Trophoblast cell (in vitro differentiated cells and primary cell): ENCODE data around the gene NUB1.

Experiments
- DNase-seq, 2 donors: peaks; one replicate each; pipeline ENCODE4 v3.0.0-alpha.2; 2016
- H2AFZ ChIP-seq: 2 replicates; pipeline ENCODE4 v1.6.1; 2013; ENCODE audit warnings: low read length, moderate library complexity, mild to moderate bottlenecking; ENCODE audit not compliant: insufficient read depth, poor library complexity
- H2AK5ac ChIP-seq: 2 replicates; pipeline ENCODE4 v1.6.1; 2013; ENCODE audit warnings: mild to moderate bottlenecking, low read length
- H2BK120ac ChIP-seq: 2 replicates; pipeline ENCODE4 v1.6.1; 2013; ENCODE audit warnings: low read length, mild to moderate bottlenecking, moderate library complexity; ENCODE audit not compliant: insufficient read depth, poor library complexity
- H2BK12ac ChIP-seq: 2 replicates; pipeline ENCODE4 v1.6.1; 2013; ENCODE audit warnings: mild to moderate bottlenecking, low read length, moderate library complexity
- H2BK5ac ChIP-seq: 2 replicates; pipeline ENCODE4 v1.6.1; 2013; ENCODE audit warnings: low read length, low read depth, moderate library complexity, mild to moderate bottlenecking; ENCODE audit not compliant: poor library complexity
- H3K14ac ChIP-seq: 2 replicates; pipeline ENCODE4 v1.6.1; 2013; ENCODE audit warnings: mild to moderate bottlenecking, low read length
- H3K18ac ChIP-seq: 2 replicates; pipeline ENCODE4 v1.6.1; 2013; ENCODE audit warnings: mild to moderate bottlenecking, low read length
- H3K23ac ChIP-seq: 2 replicates; pipeline ENCODE4 v1.6.1; 2013; ENCODE audit warnings: low read length
- H3K27ac ChIP-seq: 2 replicates; pipeline ENCODE4 v1.5.1; 2013; ENCODE audit warnings: low read depth, mild to moderate bottlenecking, inconsistent platforms, low read length, moderate library complexity
- H3K27me3 ChIP-seq: 2 replicates; pipeline ENCODE4 v1.6.1; 2013; ENCODE audit warnings: inconsistent platforms, mild to moderate bottlenecking, low read length, moderate library complexity; ENCODE audit not compliant: insufficient read depth
- H3K36me3 ChIP-seq, 2 experiments: 1 replicate in 1 of 2; 2 replicates in 1 of 2; pipeline ENCODE4 v1.6.1; 2013; ENCODE audit warnings: low read length in 2 of 2, mild to moderate bottlenecking in 2 of 2, moderate library complexity in 1 of 2; ENCODE audit not compliant: insufficient read depth in 2 of 2, control insufficient read depth in 1 of 2
- H3K4ac ChIP-seq: 2 replicates; pipeline ENCODE4 v1.6.1; 2013; ENCODE audit warnings: low read depth, mild to moderate bottlenecking, low read length, moderate library complexity
- H3K4me1 ChIP-seq, 2 experiments: 1 replicate in 1 of 2; 2 replicates in 1 of 2; pipeline ENCODE4 v1.6.1; 2013; ENCODE audit warnings: low read length in 2 of 2, mild to moderate bottlenecking in 2 of 2, moderate library complexity in 1 of 2; ENCODE audit not compliant: insufficient read depth in 2 of 2, control insufficient read depth in 1 of 2
- H3K4me2 ChIP-seq: 2 replicates; pipeline ENCODE4 v1.6.1; 2013; ENCODE audit warnings: inconsistent platforms, mild to moderate bottlenecking, low read length, moderate library complexity
- H3K4me3 ChIP-seq: 2 replicates; pipeline ENCODE4 v1.5.1; 2013; ENCODE audit warnings: mild to moderate bottlenecking, low read depth, low read length, inconsistent platforms
- H3K79me1 ChIP-seq: one replicate; pipeline ENCODE4 v1.6.1; 2013; ENCODE audit warnings: low read length
- H3K79me2 ChIP-seq: 2 replicates; pipeline ENCODE4 v1.6.1; 2013; ENCODE audit warnings: low read length, mild to moderate bottlenecking; ENCODE audit not compliant: control insufficient read depth, insufficient read depth, poor library complexity
- H3K9ac ChIP-seq: 2 replicates; pipeline ENCODE4 v1.6.1; 2013; ENCODE audit warnings: mild to moderate bottlenecking, low read length
- H3K9me3 ChIP-seq: 2 replicates; pipeline ENCODE4 v1.6.1; 2013; ENCODE audit warnings: low read depth, mild to moderate bottlenecking, control low read depth, inconsistent platforms, low read length; ENCODE audit not compliant: insufficient read depth
- H4K12ac ChIP-seq: 2 replicates; pipeline ENCODE4 v1.6.1; 2013; ENCODE audit warnings: low read depth, mild to moderate bottlenecking, low read length, moderate library complexity
- H4K8ac ChIP-seq: 2 replicates; pipeline ENCODE4 v1.6.1; 2013; ENCODE audit warnings: low read depth, mild to moderate bottlenecking, low read length, moderate library complexity
- H4K91ac ChIP-seq: one replicate; pipeline ENCODE4 v1.6.1; 2013; ENCODE audit warnings: low read depth, mild to moderate bottlenecking, low read length, moderate library complexity
- WGBS: extraction: QIAGEN DNeasy Blood & Tissue Kit; methylation state at CpG from one replicate; pipeline ENCODE4 v1.1.7; 2013; ENCODE audit warnings: missing lambda C conversion rate; ENCODE audit not compliant: insufficient read length, insufficient coverage; ENCODE audit errors: extremely low coverage; 5-methylcytosine and 5-hydroxymethylcytosine counted together

The NUB1 gene

DNA sequence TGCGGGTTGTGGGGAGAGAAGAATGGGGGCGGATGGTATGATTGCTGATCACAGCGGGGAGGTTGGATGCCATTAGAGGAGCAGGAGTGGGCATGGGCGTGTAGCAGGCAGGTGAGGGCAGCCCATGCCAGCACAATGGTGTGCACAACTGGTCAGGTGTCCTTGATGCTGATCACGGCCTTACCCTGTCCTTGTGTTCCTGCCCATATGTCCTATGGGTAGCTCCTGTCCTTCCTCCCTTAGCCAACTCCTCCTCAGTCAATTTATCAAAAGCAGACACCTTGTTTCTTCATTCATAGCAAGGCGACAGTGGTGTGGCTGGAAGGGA is 37.5 kb downstream of the NUB1 start:
- Histone ChIP-seq H3K79me2 (no peaks in the 10 kb centered on the region), H3K27me3 (peaks cover 10% of the 10 kb centered on the region), H3K4me3 (no peak overlapping the region), H3K4ac (no peak overlapping the region), H4K91ac (no peak overlapping the region), H2BK5ac (no peak overlapping the region), H3K9ac (no peak overlapping the region), H2AFZ (no peak overlapping the region), H2AK5ac (no peak overlapping the region), H3K79me1 (no peaks in the 10 kb centered on the region), H2BK120ac (no peak overlapping the region), H4K12ac (no peak overlapping the region), H3K27ac (no peak overlapping the region), H3K9me3 (no peaks in the 10 kb centered on the region), H3K14ac (no peak overlapping the region), H2BK12ac (no peak overlapping the region), H3K18ac (no peak overlapping the region), H3K4me2 (no peak overlapping the region), H3K36me3 (peaks cover 30 to 31% of the 10 kb centered on the region in 2 experiments), H3K4me1 (peaks cover 9 to 11% of the 10 kb centered on the region in 2 experiments), H4K8ac (no peak overlapping the region), H3K23ac (no peak overlapping the region)
- WGBS, result no CpG with 5 or more reads among the region's 6 CpGs
- no peak for DNase-seq

DNA sequence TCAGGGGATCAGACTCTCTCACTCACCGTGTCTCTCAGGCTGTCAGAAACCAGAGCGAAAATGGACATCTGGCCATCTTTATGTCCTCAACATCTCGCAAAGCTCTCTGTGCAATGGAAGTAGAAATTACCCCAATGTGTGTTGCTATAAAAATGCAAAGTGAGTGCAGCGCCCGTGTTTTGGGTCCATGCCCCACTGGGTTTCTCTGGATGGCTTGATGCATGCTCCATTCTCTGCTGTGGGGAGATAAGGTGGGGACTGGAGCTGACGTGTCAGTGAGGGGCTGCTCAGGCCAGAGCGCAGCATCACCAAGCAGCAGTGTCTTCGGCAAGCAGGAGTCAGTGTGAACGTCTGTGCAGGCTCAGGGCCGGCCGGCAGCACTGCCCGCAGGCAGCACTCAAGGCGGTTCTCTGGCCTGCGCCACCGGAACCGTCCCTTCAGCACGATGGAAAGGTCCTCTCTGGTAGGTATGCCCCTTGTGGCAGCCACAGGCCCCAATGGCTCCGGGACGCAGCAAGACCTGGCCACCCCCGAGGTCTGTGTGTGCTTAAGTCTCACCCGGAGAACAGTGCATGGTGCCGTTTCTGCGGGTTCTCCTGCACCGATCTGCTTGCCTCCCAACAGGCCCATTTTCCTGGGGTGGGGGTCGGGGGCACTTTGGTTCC is 38.1 kb downstream of the NUB1 start:
- no peak overlapping the region for H3K18ac ChIP-seq
- no peak overlapping the region for H2BK120ac ChIP-seq
- no peak overlapping the region for H2AFZ ChIP-seq
- H3K79me1 ChIP-seq, result no peaks in the 10 kb centered on the region
- H3K4me2 ChIP-seq, result no peak overlapping the region
- no peak overlapping the region for H4K12ac ChIP-seq
- no peak overlapping the region for H4K91ac ChIP-seq
- peaks cover 9 to 11% of the 10 kb centered on the region in 2 experiments for H3K4me1 ChIP-seq
- H3K27me3 ChIP-seq, result peaks cover 10% of the 10 kb centered on the region
- no peak overlapping the region for H3K9ac ChIP-seq
- peak in 1 of 2 donors; percentile 5 for DNase-seq
- H2AK5ac ChIP-seq, result no peak overlapping the region
- no peak overlapping the region for H3K4ac ChIP-seq
- no peak overlapping the region for H3K4me3 ChIP-seq
- H3K79me2 ChIP-seq, result no peaks in the 10 kb centered on the region
- WGBS, result no CpG with 5 or more reads among the region's 25 CpGs
- peaks cover 28 to 29% of the 10 kb centered on the region in 2 experiments for H3K36me3 ChIP-seq
- H3K9me3 ChIP-seq, result no peaks in the 10 kb centered on the region
- H3K27ac ChIP-seq, result no peak overlapping the region
- no peak overlapping the region for H4K8ac ChIP-seq
- no peak overlapping the region for H3K23ac ChIP-seq
- no peak overlapping the region for H2BK5ac ChIP-seq
- H3K14ac ChIP-seq, result no peak overlapping the region
- no peak overlapping the region for H2BK12ac ChIP-seq

DNA sequence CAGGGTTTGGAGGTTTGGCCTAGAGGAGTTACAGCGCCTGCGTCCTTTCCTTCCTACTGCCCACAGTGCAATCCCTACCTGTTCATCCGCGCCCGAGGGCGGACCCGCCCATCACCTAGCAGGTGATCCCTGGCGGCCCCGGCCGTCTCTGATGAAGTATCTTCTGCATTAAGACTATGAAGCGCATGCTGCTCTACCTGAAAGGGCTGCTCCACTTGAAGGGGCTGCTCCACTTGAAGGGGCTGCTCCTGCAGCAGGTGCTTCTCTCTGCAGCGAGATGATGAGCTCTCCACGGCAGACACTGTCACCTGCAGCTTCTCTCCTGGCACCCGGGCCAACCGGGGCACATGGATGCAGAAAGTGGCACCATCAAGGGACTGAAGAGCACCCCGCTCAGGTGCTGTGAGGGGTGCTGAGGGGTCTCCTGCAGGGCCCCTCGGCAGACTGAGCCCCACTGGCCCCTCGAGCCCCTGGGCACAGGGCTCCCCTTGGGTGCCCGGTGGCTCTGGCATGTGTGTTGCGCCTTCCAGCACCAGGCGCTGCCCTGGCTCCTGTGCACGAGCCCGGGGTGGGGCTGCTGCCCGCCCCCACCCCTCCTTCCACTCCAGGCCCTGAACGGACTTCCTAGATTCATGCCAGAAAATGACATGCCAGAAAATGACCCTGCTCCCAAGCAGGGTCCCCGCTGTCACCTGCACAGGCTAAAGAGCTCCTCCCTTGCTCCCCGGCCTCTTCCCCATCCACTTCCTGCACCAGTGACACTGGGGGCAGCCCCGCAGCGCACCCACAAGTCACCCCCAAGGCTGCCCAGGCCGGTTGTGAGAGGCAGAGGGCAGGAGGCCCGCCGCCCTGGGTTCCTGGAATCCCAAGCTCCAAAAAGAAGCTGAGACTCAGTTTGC is 38.8 kb downstream of the NUB1 start:
- Histone ChIP-seq H4K91ac (no peak overlapping the region), H3K23ac (no peak overlapping the region), H3K18ac (no peak overlapping the region), H3K14ac (no peak overlapping the region), H3K4me3 (no peak overlapping the region), H4K8ac (no peak overlapping the region), H3K27ac (no peak overlapping the region), H3K4me1 (peaks cover 9 to 11% of the 10 kb centered on the region in 2 experiments), H3K27me3 (peaks cover 10% of the 10 kb centered on the region), H3K4ac (no peak overlapping the region), H2AK5ac (no peak overlapping the region), H3K4me2 (no peak overlapping the region), H3K79me1 (no peaks in the 10 kb centered on the region), H3K9me3 (peaks cover 2% of the 10 kb centered on the region), H2BK12ac (no peak overlapping the region), H4K12ac (no peak overlapping the region), H2AFZ (no peak overlapping the region), H3K79me2 (no peaks in the 10 kb centered on the region), H2BK5ac (no peak overlapping the region), H3K36me3 (peaks cover 27 to 29% of the 10 kb centered on the region in 2 experiments), H3K9ac (no peak overlapping the region), H2BK120ac (no peak overlapping the region)
- WGBS, result no CpG with 5 or more reads among the region's 32 CpGs
- peak in 1 of 2 donors; percentile 30 for DNase-seq

DNA sequence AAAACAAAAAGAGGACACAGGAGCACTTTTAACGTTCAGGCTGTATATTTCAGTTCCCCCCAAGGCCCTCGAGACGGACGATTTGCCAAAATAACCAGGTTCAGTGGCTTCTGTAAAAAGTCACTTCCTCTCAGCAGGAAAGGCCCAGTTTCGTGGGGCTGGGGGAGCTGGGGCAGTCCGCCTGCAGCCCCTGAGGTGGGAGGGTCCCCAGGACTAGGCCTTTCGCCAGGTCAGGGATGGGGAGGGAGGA is 39.4 kb downstream of the NUB1 start:
- no peak overlapping the region for H3K4ac ChIP-seq
- H3K18ac ChIP-seq, result no peak overlapping the region
- H4K12ac ChIP-seq, result no peak overlapping the region
- no peak overlapping the region for H4K8ac ChIP-seq
- H3K79me2 ChIP-seq, result no peaks in the 10 kb centered on the region
- H3K4me3 ChIP-seq, result no peak overlapping the region
- no peak overlapping the region for H3K23ac ChIP-seq
- no peak overlapping the region for H3K27ac ChIP-seq
- no peaks in the 10 kb centered on the region for H3K79me1 ChIP-seq
- H3K4me1 ChIP-seq, result peaks cover 9 to 11% of the 10 kb centered on the region in 2 experiments
- no peak overlapping the region for H2AFZ ChIP-seq
- no peak overlapping the region for H3K14ac ChIP-seq
- no peak overlapping the region for H2BK5ac ChIP-seq
- H2AK5ac ChIP-seq, result no peak overlapping the region
- H3K4me2 ChIP-seq, result no peak overlapping the region
- DNase-seq, result no peak
- H3K9me3 ChIP-seq, result peaks cover 2% of the 10 kb centered on the region
- no CpG with 5 or more reads among the region's 7 CpGs for WGBS
- peaks cover 21 to 24% of the 10 kb centered on the region in 2 experiments for H3K36me3 ChIP-seq
- no peak overlapping the region for H4K91ac ChIP-seq
- H3K27me3 ChIP-seq, result peaks cover 10% of the 10 kb centered on the region
- no peak overlapping the region for H2BK120ac ChIP-seq
- H3K9ac ChIP-seq, result no peak overlapping the region
- no peak overlapping the region for H2BK12ac ChIP-seq
